Osteoblast (primary cell): Measurements from ENCODE around the gene CACNA1C. TPM values are rescaled to one million over a fixed set of nuclear protein-coding genes. Genes with fewer than 3 reads are reported as not detected.

Experiments
- DNase-seq: peaks from one replicate; pipeline ENCODE4 v3.0.0; 2011; ENCODE audit warnings: low spot score, mixed read lengths; ENCODE audit not compliant: insufficient read length; ENCODE audit errors: missing footprints
- H2AFZ ChIP-seq: 2 replicates; pipeline ENCODE4 v1.6.0; 2011; ENCODE audit warnings: mild to moderate bottlenecking, low read length
- H3K27ac ChIP-seq: 2 replicates; pipeline ENCODE4 v1.5.1; 2011; ENCODE audit warnings: mild to moderate bottlenecking, low read depth, low read length, moderate library complexity
- H3K27me3 ChIP-seq: 2 replicates; pipeline ENCODE4 v1.6.0; 2012; ENCODE audit warnings: mild to moderate bottlenecking, control low read depth, inconsistent platforms, low read length, moderate library complexity; ENCODE audit not compliant: insufficient read depth
- H3K36me3 ChIP-seq: 2 replicates; pipeline ENCODE4 v1.5.1; 2011; ENCODE audit warnings: mild to moderate bottlenecking, low read length, control low read depth, moderate library complexity; ENCODE audit not compliant: insufficient read depth
- H3K4me1 ChIP-seq: 2 replicates; pipeline ENCODE4 v1.5.1; 2011; ENCODE audit warnings: mild to moderate bottlenecking, low read length, control low read depth, moderate library complexity; ENCODE audit not compliant: insufficient read depth
- H3K4me2 ChIP-seq: 2 replicates; pipeline ENCODE4 v1.6.0; 2011; ENCODE audit warnings: mild to moderate bottlenecking, low read length; ENCODE audit not compliant: insufficient read depth
- H3K4me3 ChIP-seq: fragments of 200-600 bp; sonication (generic); 3 replicates; pipeline ENCODE4 v1.5.1; 2012; ENCODE audit warnings: mild to moderate bottlenecking, low read length, inconsistent platforms; ENCODE audit not compliant: insufficient read depth
- H3K79me2 ChIP-seq: 2 replicates; pipeline ENCODE4 v1.6.0; 2012; ENCODE audit warnings: mild to moderate bottlenecking, low read length, control low read depth, inconsistent platforms; ENCODE audit not compliant: insufficient read depth
- H3K9me3 ChIP-seq: 2 replicates; pipeline ENCODE4 v1.5.1; 2011; ENCODE audit warnings: low read depth, low read length, control low read depth
- H4K20me1 ChIP-seq: 2 replicates; pipeline ENCODE4 v1.6.0; 2012; ENCODE audit warnings: mild to moderate bottlenecking, low read length, control low read depth; ENCODE audit not compliant: insufficient read depth
- CTCF ChIP-seq: IDR thresholded peaks from 2 replicates; pipeline ENCODE4 v1.5.1; 2011; ENCODE audit warnings: mild to moderate bottlenecking, low read depth, low read length, moderate library complexity; ENCODE audit errors: extremely low read depth
- total RNA-seq: library from RNA; depleted of rRNA; stranded (reverse); fragments of >200 nt; gene quantifications from 2 replicates; pipeline ENCODE4 v1.2.3, GENCODE V29; 2012

The CACNA1C gene
- total RNA-seq, 1 donor, result 19.2 TPM

GRCh38 chr12:2583091-2583497 is 530.3 kb downstream of the CACNA1C start:
- peak; percentile 61 for TF ChIP-seq CTCF

GRCh38 chr12:2583642-2584401 is 531.0 kb downstream of the CACNA1C start:
- H3K27me3 ChIP-seq, result no peaks in the 10 kb centered on the region
- no peak overlapping the region for H2AFZ ChIP-seq
- no peaks in the 10 kb centered on the region for H3K9me3 ChIP-seq
- H3K4me2 ChIP-seq, result no peak overlapping the region
- H3K4me1 ChIP-seq, result peaks cover 17% of the 10 kb centered on the region
- no peak for TF ChIP-seq CTCF
- no peaks in the 10 kb centered on the region for H4K20me1 ChIP-seq
- no peak overlapping the region for H3K4me3 ChIP-seq
- peaks cover 10% of the 10 kb centered on the region for H3K36me3 ChIP-seq
- no peak for DNase-seq
- no peak overlapping the region for H3K27ac ChIP-seq
- H3K79me2 ChIP-seq, result no peaks in the 10 kb centered on the region

More at GRCh38 chr12:2583091-2583497, 530.3 kb downstream of the CACNA1C start:
- peak overlapping the region; percentile 74 for H3K4me2 ChIP-seq
- peak overlapping the region; percentile 52 for H3K4me3 ChIP-seq
- H3K27me3 ChIP-seq, result no peaks in the 10 kb centered on the region
- no peak overlapping the region for H3K27ac ChIP-seq
- no peaks in the 10 kb centered on the region for H4K20me1 ChIP-seq
- no peaks in the 10 kb centered on the region for H3K79me2 ChIP-seq
- peak; percentile 97 for DNase-seq
- peaks cover 17% of the 10 kb centered on the region for H3K4me1 ChIP-seq
- peaks cover 10% of the 10 kb centered on the region for H3K36me3 ChIP-seq
- no peaks in the 10 kb centered on the region for H3K9me3 ChIP-seq
- H2AFZ ChIP-seq, result peak overlapping the region; percentile 25

GRCh38 chr12:2586156-2587038 is 533.6 kb downstream of the CACNA1C start:
- no peak for DNase-seq
- Histone ChIP-seq H3K27me3 (no peaks in the 10 kb centered on the region), H3K36me3 (peaks cover 14% of the 10 kb centered on the region), H3K9me3 (peaks cover under 1% of the 10 kb centered on the region), H2AFZ (no peak overlapping the region), H3K4me1 (peaks cover 7% of the 10 kb centered on the region), H3K4me2 (no peak overlapping the region), H3K79me2 (no peaks in the 10 kb centered on the region), H3K4me3 (no peak overlapping the region), H3K27ac (no peak overlapping the region), H4K20me1 (no peaks in the 10 kb centered on the region)
- TF ChIP-seq CTCF, result no peak

GRCh38 chr12:2588345-2588744 is 535.6 kb downstream of the CACNA1C start:
- no peaks in the 10 kb centered on the region for H4K20me1 ChIP-seq

More at GRCh38 chr12:2588345-2588744, 535.6 kb downstream of the CACNA1C start:
- Histone ChIP-seq H3K4me1 (peaks cover under 1% of the 10 kb centered on the region), H3K36me3 (peaks cover 25% of the 10 kb centered on the region), H3K27me3 (no peaks in the 10 kb centered on the region), H3K27ac (no peak overlapping the region), H3K4me2 (no peak overlapping the region), H3K9me3 (peaks cover 6% of the 10 kb centered on the region), H2AFZ (no peak overlapping the region), H3K79me2 (no peaks in the 10 kb centered on the region), H3K4me3 (no peak overlapping the region)
- DNase-seq, result peak; percentile 49
- peak; percentile 11 for TF ChIP-seq CTCF
